ENCODE measurements around the gene SMTNL1. TPM values are rescaled to one million over a fixed set of nuclear protein-coding genes. Genes with fewer than 3 reads are reported as not detected.

Gene SMTNL1
- total RNA-seq, 1 donor from 2014 or later = not detected

- ATAC-seq (ENCODE audit: poor library complexity) = peak; percentile 87
- peak; percentile 91 for DNase-seq
- intact Hi-C loops (cut with DNase I) = loop anchor here (2.0 kb wide), 1 partner anchor 73 kb away; no protein-coding TSS in a partner anchor
Measured at GRCh38 chr11:57567515-57568329, 30.3 kb downstream of the SMTNL1 start, which contains the start of gene UBE2L6. TSS of gene UBE2L6 (minus strand) at chr11:57567672. CDS start at chr11:57567611, 61 bp downstream.

DNA sequence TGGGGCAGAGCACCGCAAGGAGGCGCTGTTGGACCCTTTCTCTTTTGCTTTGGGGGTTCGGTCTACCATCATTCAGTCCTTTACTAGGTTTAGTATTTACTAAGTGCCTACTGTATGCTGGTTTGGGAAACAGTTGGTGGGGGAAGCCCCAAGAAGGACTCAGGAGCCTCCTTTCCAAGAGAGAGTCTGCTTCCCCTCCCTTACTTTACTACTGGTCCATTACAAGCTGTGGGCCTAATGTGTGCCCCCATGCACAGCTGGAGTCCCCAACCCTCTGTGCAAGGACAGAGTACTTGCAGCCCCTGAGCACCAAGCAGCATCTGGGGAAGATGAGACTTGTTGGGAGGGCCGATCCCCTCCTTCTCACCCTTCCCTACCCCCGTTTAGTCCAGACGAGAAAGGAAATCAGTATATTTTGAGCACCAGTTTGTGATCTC is 31.0 kb downstream of the SMTNL1 start:
- DNase-seq (no peak), ATAC-seq (ENCODE audit: poor library complexity) (no peak)
- intact Hi-C loops (cut with DNase I) = loop anchor here (2.0 kb wide), 1 partner anchor 72 kb away; no protein-coding TSS in a partner anchor

DNA sequence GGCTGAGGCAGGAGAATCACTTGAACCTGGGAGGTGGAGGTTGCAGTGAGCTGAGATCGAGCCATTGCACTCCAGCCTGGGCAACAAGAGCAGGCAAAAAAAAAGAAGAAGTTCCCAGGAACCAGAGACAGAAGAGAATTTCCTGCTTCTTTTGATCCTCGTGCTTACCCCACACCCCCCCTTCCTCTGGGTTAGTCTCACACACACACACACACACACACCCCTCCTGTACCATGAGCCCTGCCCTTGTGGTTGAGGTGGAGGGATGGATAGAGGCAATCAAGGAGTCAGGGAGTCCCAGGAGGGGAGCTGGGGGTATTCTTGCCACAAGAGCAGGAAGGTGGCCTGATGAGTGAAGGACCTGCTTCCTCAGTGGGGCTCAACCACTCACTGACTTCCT is 34.2 kb downstream of the SMTNL1 start:
- ATAC-seq (ENCODE audit: poor library complexity) (no peak), DNase-seq (no peak)
- intact Hi-C loops (cut with DNase I) = no loop called here

DNA sequence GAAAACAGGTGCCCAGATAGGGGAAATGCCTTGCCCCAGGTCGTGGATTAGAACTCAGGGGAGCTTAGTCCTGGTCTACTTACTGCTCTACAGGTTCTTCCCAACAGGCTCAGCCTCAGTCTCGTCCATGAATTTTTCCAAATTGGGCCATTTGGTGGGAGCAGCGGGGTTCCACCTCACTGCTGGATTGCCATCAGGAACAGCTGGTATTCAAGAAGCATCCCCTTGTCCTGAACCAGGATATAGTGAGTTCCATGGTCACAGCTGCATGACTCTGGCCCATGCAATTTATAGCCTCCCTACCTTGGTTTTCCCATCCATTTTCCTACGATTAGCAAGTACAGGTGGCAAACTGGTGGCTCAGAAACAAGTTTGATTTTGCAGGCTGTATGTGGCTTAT is 36.7 kb downstream of the SMTNL1 start:
- no peak for ATAC-seq (ENCODE audit: poor library complexity)
- intact Hi-C loops (cut with DNase I) = no loop called here
- no peak for DNase-seq

DNA sequence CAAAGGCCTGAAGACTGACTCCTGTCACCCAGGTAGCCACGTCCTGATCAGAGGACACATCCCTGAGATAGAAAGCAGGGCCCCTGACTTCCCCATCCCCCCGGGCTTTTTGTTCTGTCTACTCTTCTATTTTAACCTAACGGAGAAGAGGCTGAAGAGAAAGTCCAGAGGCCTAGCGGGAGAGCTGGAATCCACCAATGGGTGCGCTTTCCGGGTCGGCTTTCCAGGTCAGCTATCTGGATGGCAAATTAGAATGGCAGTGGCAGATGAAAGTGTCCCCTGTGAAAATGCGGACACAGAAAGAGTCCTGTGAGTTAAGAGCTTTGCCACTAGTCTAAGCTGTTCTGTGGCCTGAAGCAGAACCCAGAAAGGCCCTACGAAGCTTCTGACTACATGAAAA is 46.9 kb downstream of the SMTNL1 start:
- intact Hi-C loops (cut with DNase I) = no loop called here
- ATAC-seq (ENCODE audit: poor library complexity) (no peak), DNase-seq (no peak)

DNA sequence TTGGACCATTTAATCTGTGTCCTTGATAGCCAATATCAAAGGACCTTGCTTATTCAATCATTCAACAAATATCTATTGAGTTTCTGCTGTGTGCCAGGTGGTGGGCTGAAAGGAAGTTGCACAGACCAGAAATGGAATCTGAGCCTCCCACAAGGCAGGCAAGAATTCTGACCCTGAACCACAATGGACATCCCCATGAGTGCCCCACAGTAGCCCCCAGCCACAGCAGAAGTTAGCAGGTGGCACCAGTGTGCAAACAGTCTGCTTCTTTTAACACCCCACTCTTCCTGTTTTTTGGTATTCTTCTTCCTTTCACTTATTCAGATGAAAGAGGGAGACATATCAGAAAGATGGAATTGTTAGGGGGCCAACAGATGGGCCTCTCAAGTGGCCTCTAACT is 47.9 kb downstream of the SMTNL1 start:
- DNase-seq = no peak
- intact Hi-C loops (cut with DNase I) = no loop called here

GRCh38 chr11:57586711-57587245 is 49.4 kb downstream of the SMTNL1 start:
- DNase-seq (no peak), ATAC-seq (ENCODE audit: poor library complexity) (no peak)
- intact Hi-C loops (cut with DNase I) = no loop called here

More for the DNA sequence above, 47.9 kb downstream of the SMTNL1 start:
- no peak for ATAC-seq (ENCODE audit: poor library complexity)

DNA sequence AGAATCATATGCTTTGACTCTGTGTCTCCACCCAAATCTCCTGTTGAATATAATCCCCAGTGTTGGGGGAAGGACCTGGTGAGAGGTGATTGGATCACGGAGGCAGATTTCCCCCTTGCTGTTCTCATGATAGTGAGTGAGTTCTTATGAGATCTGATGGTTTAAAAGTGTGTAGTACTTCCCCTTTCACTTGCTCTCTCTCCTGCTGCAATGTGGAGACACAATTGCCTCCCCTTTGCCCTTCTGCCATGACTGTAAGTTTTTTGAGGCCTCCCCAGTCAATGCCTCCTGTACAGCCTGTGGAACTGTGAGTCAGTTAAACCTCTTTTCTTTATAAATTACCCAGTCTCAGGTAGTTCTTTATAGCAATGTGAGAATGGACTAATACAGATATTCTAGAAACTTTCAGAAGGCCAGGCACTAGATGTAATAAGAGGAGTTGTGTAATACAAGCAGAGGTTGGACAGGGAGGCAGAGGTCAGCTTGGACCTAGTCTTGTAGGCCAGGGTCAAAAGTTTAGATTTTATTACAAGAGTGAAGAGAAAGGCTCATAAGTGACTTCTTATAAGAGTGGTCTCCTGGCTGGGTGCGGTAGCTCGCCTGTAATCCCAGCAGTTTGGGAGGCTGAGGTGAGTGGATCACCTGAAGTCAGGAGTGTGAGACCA is 50.8 kb downstream of the SMTNL1 start:
- no peak for ATAC-seq (ENCODE audit: poor library complexity)
- no peak for DNase-seq
- intact Hi-C loops (cut with DNase I) = no loop called here

GRCh38 chr11:57596266-57596885 is 59.0 kb downstream of the SMTNL1 start:
- ATAC-seq (ENCODE audit: poor library complexity) (no peak), DNase-seq (no peak)
- intact Hi-C loops (cut with DNase I) = no loop called here

- intact Hi-C loops (cut with DNase I) = no loop called here
Measured at GRCh38 chr11:57597461-57597915, 60.1 kb downstream of the SMTNL1 start, which contains the start of gene SERPING1. TSS of gene SERPING1 (plus strand) at chr11:57597685. CDS start at chr11:57598271, 586 bp downstream.

GRCh38 chr11:57597916-57598830 is 60.8 kb downstream of the SMTNL1 start:
- DNase-seq (peak; percentile 90), ATAC-seq (ENCODE audit: poor library complexity) (peak; percentile 95)
- intact Hi-C loops (cut with DNase I) = no loop called here

More at GRCh38 chr11:57597461-57597915, 60.1 kb downstream of the SMTNL1 start, which contains the start of gene SERPING1:
- ATAC-seq (ENCODE audit: poor library complexity) (peak; percentile 84), DNase-seq (peak; percentile 81)

GRCh38 chr11:57598831-57599155 is 61.4 kb downstream of the SMTNL1 start:
- intact Hi-C loops (cut with DNase I) = no loop called here
- DNase-seq = no peak
- no peak for ATAC-seq (ENCODE audit: poor library complexity)

DNA sequence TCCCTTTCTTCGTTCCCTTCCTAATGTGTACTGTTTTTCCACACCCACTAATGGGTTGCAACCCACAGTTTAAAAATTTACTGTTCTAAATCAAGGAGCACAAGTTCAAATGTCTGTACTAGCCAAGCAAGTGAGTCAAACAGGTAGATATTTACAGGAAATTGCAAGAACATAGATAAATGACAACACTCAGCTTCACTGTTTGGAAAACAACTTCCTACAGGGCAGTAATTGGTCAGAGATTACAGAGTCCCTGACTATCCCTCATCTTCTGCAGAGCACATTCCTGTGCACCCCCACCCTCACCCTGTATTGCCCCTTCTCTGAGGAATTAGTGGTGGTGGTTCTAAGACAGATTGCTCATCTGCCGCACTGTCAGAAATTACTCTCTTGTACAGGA is 62.0 kb downstream of the SMTNL1 start:
- intact Hi-C loops (cut with DNase I) = no loop called here
- no peak for DNase-seq
- no peak for ATAC-seq (ENCODE audit: poor library complexity)

Other genes starting within 250 kb of the SMTNL1 start
- 39.7 TPM for gene TNKS1BP1, start 212.6 kb upstream of the SMTNL1 start, total RNA-seq
- 36.3 TPM for gene SSRP1, start 201.7 kb upstream of the SMTNL1 start, total RNA-seq
- gene P2RX3, start 199.2 kb upstream of the SMTNL1 start, total RNA-seq = 1.3 TPM
- gene PRG3, start 156.4 kb upstream of the SMTNL1 start, total RNA-seq = not detected
- gene PRG2, start 146.9 kb upstream of the SMTNL1 start, total RNA-seq = not detected
- gene SLC43A3, start 110.5 kb upstream of the SMTNL1 start, total RNA-seq = 20.0 TPM
- gene RTN4RL2, start 77.1 kb upstream of the SMTNL1 start, total RNA-seq = 1.9 TPM
- 5.4 TPM for gene SLC43A1, start 21.9 kb upstream of the SMTNL1 start, total RNA-seq
- gene TIMM10, start 6.8 kb upstream of the SMTNL1 start, total RNA-seq = 64.8 TPM
- gene UBE2L6, start 30.1 kb downstream of the SMTNL1 start, total RNA-seq = 15.1 TPM
- 118 TPM for gene SERPING1, start 60.1 kb downstream of the SMTNL1 start, total RNA-seq
- gene YPEL4, start 112.3 kb downstream of the SMTNL1 start, total RNA-seq = 0.54 TPM
- gene CLP1, start 120.2 kb downstream of the SMTNL1 start, total RNA-seq = 6.3 TPM
- 43.7 TPM for gene ZDHHC5, start 130.5 kb downstream of the SMTNL1 start, total RNA-seq
- gene MED19, start 174.6 kb downstream of the SMTNL1 start, total RNA-seq = 7.7 TPM
- 56.6 TPM for gene TMX2, start 175.0 kb downstream of the SMTNL1 start, total RNA-seq
- gene SELENOH, start 203.9 kb downstream of the SMTNL1 start, total RNA-seq = 88.4 TPM
- gene BTBD18, start 214.2 kb downstream of the SMTNL1 start, total RNA-seq = not detected
- 66.5 TPM for gene CTNND1, start 224.2 kb downstream of the SMTNL1 start, total RNA-seq

Data from Right ventricle myocardium superior (tissue), 1 donor.